ENCODE measurements around the gene PI4KA.
"Not testable (repeated sequence)": the region's sequence is repeated elsewhere in the genome, so short reads cannot be mapped to it uniquely, and the experiment has no call there.

Gene PI4KA

DNA sequence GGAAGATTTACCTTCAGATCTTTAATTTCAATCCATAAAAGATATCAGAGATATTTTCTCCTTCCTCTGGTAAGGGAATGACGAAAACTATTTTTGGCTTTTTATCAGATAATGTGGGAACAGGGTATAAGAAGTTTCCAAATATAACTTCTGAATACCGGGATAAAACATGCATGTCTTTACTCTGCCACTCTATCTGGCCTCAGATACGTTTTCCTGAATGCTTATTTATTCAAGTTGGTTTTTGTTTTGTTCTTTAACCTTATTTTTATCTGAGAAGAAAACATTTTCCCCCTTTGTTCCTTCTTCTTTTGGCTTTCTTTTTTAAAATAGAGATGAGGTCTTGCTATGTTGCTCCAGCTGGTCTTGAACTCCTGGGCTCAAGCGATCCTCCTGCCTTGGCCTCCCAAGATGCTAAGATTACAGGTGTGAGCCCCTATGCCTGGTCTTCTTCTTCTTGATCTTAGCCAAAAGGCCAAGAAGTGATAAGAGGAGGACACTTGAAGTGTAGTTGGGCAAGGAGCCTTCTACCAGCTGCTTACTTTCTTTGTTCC, 83.2 kb downstream of the PI4KA start:
- DNase-seq (ENCODE audit: low read depth), result no peak

DNA sequence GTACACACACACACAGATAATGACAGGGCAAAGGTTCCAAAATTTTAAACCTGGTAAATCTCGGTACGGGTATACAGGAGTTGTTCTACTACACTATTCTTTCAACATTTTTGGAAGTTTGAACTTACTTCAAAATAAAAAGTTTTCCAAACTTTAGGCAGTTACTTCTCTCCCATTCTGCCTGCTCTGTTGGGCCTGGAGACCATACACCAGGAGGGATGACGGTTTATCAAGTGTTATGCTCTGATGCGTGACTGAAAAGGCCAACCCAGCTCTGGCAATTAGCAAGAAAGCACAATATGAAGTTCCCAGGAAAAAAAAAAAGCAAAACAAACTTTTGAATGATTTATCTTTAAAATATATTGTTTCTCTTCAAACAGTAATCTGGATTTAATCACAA, 83.7 kb downstream of the PI4KA start:
- DNase-seq (ENCODE audit: low read depth), result no peak

DNA sequence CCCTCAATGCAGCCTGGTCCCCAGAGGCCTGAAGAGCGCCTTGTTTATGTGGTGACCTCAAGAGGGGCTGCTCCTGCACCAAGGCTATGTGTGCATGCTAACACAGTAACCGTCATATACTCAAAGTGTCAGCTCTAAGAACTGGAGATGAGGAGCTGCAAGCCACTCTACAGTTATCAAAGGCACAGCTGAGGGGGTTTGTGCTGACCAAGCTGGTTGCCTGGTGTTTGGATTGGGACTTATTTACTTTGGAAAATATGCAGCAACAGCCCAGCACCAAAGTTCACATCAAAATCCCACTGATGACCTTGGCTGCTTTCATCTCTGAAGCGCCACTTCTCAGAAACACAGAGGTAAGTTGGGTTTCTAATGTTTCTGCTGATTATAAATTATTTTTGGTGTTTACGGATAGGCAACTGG, 84.8 kb downstream of the PI4KA start, which contains the start of gene SERPIND1:
Gene SERPIND1, plus strand, starts transcription at position 321 of the 420 bp plus-strand sequence. CDS start 5,200 bp downstream, outside the sequence.
- no peak for DNase-seq (ENCODE audit: low read depth)

DNA sequence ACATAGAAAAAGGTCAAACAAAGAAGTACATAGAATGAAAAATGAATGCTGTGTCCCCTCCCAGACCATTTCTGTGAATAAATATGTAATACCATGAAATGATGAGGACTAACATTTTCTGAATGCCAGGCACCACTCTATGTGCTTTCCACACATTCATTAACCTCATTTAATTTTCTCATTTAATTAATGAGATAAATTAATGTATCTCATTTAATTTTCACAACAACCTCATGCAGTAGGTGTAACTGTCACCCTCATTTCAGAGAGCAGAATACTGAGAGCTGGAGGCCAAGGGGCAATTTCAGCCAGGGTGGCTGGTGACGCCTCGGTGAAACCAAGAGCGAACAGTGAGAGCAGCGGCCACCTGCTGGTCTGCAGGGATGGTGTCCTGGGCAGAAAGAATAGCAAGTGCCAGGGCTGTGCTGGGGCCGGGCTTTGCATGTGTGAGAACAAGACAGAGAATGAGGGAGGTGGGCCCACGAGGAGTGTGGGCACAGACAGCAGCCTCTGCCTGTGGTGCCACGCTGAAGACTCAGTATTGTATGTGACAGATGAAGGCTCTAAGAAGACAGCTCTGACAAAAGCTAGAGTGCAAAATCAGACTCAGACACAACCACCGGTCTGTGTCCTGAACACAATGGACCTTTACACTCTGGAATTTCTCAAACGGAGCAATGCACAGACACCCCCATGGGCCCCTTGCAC, 86.5 kb downstream of the PI4KA start:
- no peak for DNase-seq (ENCODE audit: low read depth)

DNA sequence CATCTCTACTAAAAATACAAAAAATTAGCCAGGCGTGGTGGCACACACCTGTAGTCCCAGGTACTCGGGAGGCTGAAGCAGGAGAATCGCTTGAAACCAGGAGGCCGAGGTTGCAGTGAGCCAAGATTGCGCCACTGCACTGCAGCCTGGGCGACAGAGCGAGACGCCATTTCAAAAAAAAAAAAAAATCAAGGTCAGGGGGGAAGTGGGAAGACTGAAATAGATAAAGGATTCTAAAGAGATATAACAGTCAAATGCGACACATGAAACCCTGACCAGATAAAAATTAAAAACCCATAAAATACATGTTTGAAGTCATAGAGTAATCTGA, 89.2 kb downstream of the PI4KA start:
- DNase-seq (ENCODE audit: low read depth), result not testable (repeated sequence)

DNA sequence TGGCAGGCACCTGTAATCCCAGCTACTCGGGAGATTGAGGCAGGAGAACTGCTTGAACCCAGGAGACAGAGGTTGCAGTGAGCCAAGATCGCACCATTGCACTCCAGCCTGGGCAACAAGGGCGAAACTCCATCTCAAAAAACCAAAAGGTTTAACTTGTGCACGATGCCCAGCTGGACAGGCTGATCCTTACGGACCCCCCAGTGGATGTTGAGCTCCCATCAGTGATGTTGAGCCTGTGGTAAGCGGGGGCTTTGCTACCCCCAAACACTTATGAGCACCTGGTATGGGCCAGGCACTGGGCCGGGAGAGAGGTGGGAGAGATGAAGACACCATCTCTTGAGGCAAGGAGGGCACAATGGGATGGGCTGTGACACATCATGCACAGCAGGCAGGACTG, 92.1 kb downstream of the PI4KA start:
- DNase-seq (ENCODE audit: low read depth), result no peak

DNA sequence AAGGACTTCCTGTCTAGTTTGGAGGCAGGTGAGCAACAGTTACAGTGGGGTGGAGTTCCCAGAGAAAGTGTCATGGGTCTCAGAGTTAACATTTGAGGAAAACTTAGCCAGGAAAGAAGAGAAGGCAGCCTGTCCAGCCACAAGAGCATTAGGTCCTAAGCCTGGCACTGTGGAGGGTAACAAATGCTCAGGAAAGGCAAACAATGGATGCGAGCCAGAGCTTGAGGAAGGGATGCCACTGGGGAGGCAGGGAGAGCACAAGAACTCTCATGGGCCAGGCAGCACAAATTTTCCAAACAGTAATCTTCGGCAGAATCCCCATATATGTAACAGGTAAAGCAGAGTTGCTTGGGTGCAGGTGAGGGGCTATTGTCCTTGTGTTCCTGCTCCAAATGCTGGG, 92.7 kb downstream of the PI4KA start:
- no peak for DNase-seq (ENCODE audit: low read depth)

DNA sequence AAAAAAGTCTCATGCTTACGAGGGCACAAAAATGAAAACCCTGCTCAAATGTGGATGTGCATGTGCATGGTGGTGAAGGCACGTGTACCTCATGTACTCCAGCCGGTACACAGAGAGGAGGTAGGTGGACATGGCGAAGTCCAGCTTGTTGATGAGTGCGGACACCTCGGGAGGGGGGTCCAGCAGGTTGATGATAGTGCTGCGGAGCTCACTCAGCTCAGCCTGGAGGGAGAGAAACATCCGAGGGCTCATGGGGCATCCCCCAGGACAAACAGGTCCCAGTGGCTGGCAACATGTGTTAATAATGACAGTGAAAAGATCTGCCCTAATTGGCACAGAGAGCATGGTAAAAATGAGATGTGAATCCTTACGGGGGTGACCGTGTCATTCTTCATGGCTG, 93.9 kb downstream of the PI4KA start:
- no peak for DNase-seq (ENCODE audit: low read depth)

DNA sequence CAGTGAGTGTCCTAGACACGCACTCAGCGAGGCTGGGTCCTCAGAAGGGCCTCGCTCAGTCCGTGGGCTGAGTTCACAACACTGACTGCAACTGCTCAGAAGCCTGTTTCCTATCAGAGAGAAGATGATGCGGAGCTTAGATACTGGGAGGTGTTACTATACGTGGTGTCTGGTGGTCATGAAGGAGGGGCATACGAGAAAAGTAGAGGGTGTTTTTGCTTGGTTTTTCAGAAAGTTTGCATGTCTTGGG, 94.2 kb downstream of the PI4KA start:
- no peak for DNase-seq (ENCODE audit: low read depth)

DNA sequence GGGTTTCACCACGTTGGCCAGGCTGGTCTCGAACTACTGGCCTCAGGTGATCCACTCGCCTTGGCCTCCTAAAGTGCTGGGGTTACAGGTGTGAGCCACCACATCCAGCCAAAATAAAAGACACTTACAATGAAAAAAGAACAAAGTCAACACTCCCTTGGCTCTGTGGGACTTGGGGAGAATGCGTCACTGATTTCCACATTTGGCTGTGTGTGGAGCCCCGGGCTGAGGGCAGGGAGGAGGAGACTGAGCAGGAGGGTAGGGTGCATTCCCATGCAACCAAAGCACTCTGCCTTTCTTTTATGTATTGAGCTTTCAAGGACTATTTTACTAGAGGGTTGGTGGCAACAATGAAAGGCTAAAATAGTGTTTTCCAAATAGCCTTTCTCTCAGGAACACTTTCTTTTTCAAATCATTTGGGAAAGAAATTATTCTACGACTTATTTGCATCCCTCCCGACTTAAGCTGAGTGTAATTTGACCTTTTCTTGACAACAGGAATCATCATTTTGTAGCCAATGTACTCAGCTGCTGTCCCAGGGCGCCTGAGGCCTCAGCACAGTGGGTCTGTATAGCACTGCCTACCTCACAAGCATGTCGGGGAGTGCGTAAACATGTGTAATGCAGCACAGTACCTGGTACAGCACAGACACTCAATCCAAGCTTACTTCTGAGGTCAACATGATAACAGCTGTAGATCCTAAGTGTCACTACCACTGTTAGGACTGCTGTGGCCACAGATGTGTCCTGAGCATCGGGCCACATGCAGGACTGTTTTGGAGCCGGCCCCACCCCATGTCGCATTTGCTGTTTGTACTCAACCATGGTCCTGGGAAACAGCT, 94.8 kb downstream of the PI4KA start:
- DNase-seq (ENCODE audit: low read depth), result no peak

DNA sequence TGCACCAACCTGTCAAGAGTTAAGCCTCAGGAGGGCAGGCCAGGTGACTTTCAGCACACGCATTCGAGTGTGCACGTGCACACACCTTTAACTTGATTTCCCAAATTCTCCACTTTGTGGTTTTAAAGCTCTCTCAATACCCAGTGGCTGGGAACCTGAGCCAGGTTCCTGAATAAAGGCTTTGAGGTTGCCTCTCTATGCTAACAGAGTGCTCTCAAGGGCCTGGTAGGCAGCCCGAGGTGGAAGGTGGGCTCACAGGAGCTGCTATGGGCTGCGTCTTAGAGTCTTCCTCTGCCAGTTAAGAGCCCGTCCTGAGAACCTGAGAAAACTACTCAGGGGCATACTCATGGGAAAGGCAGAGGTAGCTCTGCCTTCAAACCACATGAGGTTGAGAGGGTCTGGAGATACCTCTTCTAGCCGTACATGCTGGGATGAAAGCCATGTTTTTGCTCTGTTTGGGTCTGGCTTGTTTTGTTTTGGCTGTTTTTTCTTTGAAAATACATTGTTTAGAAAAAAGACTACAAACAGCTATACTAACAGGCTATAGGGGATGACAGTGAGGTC, 96.3 kb downstream of the PI4KA start:
- no peak for DNase-seq (ENCODE audit: low read depth)

DNA sequence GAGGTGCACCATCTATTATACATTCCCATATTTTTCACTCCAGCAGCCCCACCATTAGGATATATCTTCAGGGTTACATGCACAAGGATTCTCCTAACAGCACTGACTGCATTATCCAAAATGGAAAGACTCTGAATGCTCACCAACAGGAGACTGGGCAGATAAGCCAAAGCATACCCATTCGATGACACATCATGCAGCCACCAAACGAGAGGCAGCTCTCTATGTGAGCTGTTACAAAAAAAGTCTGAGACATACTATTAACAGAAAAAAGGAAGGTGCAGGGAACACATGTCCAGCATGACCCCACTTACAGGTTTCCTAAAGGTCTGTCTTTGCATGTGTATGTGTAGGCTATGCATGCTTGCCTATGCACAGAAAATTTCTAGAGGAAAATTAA, 97.1 kb downstream of the PI4KA start:
- peak; percentile 46 for DNase-seq (ENCODE audit: low read depth)

DNA sequence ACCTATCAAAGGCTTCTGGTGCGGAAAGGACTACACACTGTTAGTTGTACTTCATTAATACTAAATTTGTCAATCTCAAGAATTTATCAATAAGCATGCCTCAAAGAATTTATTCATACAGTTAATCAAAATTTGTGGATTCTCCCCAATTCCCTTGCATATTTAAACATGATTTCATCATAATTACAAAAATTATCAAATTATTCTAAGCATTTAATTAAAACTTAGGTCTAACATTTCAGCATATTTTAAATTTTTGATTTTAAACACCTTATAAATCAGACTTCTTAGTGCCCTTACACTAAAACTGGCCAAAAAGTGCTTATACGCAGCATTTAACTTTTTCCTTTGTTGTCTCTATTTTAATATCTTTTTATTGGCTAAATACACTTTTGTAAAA, 98.5 kb downstream of the PI4KA start:
- DNase-seq (ENCODE audit: low read depth), result no peak

DNA sequence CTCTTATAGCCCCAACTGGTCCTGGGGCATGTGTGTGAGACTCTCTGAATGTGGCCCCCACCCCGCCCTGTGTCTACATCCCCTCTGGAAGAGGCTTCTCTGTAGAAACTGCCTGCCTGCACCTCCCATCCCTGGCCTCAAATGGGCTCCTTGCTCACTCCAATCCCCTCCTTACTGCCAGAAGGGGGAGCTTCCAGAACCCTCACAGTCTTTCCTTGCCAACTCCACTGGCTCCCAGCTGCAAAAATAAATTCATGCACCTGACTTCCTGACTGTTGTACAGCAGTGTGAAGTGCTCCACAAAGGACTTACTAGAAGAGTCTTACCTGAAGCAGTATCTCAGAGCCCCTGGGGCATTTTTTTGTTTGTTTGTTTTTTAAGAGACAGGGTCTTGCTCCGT, 99.9 kb downstream of the PI4KA start:
- DNase-seq (ENCODE audit: low read depth), result no peak

DNA sequence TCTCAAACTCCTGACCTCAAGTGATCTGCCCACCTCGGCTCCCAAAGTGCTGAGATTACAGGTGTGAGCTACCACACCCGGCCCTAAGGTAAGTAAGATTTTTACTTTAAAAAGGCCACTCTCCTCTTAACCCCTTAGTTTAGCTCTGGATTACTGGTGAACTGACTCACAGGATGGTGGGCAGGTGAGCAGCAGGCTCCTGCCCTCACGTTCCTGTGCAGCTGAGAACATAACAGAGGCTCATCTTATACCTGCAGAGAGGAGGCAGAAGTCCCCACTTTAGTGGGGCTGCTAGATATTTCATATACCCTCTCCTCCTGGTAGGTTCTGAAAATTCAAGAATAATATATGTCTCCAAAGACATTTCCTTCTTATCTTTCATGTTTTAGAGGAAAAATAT, 101.8 kb downstream of the PI4KA start:
- no peak for DNase-seq (ENCODE audit: low read depth)

DNA sequence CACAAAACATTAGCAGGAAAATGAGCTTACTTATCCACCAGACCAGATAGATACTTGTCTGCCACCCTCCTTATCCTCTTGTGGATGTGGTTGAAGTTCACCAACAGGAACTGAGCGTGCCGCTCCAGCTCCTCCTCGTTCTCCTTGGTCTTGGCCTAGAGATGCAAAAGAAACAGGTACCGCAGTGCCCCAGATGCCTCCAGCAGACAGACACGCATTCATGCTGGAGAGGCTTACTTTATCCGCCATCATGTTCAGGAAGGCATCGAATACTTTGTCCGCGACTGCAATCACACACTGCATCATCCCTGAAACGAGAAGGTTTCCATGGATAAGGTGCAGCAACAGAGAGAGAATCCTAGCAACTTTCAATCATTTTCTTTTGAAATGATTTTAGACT, 105.7 kb downstream of the PI4KA start:
- no peak for DNase-seq (ENCODE audit: low read depth)

DNA sequence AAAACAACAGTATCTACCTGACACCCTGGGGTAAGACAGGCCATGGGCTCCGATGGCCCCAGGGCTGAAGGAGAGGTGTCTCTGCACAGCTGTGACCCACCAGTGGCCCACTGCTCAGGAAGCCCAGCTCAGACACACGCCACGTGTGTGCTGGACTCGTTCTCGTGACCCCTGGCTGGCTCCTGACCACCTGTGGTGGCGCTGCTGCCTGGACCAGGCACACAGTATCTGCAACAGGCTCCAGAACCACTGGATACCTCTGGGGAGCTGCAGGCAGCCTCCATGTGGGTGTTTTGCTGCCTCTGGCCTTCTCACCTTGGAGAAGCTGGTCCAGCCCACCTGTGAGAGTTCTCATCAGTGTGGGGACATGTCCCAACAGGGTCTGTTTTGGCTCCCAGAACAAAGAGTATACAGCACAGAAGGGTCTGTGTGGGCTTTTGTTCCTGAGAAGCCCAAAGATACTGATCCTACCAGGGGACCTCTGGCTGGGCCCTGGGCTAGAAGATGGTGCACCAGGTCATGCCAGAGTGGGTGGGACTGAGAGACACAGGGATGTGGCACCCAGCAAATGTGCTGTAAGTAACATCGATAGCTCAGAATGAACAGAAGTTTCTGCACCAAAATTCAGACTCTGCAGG, 106.4 kb downstream of the PI4KA start:
- no peak for DNase-seq (ENCODE audit: low read depth)

DNA sequence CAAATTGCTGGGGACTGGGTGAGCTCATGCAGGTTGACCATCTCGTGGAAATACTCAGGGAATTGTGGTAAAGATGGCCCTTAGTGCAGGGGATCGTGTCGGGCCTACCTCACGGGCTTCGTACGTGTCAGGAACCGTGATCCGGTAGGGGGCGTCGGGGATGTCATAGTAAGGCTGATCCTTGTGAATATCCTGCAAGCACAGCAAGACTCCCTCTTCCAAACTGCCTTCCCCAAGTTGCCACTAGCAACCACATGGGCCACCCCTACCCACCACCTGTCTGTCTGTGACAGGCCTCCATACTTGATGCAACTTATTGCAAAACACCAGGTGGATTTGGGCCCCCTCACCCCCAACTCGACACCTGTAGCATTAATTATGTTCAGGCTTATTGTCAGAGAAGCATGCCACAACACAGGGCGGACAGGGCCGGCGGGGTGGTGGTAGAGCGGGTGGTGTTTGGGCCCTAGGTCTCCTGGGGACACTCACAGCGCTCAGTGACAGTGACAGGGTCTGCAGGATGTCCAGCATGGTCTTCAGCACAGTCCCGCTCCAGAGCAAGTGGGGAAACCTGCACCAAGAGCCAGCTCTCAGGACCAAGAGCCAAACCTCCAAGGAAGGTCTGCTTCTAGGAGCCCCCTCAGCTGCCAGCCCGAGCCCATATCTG, 107.3 kb downstream of the PI4KA start:
- no peak for DNase-seq (ENCODE audit: low read depth)

DNA sequence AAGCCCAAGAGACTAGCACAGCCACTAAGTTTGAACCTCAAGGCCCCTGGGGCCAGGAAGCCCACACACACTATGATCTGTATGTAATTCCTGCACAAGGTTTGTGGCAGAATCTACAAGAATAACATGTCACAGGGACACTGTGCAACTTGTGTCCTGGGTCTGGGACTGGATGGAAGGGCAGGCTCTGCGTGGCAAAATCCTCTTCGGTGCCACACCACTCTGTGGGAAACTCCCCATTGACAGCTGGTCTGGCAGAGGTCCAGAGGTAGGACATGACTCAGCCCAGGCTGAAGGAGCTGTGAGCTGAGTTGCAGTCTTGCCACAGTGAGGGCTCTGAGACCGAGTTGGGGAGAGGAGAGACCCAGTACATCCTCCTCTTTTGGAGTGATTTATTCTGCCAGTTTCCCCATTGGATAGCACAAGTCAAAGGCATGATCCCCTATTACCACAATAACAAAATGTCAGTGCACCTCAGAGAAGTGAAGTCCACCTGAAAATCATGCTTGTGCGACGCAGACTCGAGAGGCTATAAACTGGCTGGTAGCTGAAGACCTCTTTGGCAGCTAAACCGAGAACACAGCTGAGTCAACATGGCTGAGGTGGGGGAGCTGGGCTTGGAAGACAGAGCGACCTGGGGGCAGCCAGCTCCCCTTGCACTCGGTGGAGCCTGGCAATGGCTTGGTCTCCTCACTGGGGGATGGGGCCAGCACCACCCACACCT, 108.0 kb downstream of the PI4KA start:
- peak; percentile 91 for DNase-seq (ENCODE audit: low read depth)

DNA sequence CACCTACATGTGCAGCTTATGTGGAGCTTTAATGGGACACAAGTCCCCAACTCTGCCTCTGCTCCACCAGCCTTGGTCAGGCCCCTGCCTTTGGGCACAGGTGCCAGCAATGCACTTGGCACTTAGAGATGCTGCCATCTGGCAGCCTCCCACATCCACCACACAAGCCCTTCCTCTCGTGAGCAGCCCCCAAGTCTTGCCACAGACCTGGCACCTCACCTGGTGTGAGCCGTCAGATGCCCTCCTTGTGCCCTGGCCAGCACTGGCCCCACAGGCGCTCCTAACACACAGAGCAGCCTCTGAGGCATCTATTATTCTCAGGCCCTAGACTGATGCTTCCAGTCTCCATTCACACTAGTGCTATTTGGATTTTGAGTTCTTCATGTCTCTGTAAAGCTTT, 109.2 kb downstream of the PI4KA start:
- no peak for DNase-seq (ENCODE audit: low read depth)

DNA sequence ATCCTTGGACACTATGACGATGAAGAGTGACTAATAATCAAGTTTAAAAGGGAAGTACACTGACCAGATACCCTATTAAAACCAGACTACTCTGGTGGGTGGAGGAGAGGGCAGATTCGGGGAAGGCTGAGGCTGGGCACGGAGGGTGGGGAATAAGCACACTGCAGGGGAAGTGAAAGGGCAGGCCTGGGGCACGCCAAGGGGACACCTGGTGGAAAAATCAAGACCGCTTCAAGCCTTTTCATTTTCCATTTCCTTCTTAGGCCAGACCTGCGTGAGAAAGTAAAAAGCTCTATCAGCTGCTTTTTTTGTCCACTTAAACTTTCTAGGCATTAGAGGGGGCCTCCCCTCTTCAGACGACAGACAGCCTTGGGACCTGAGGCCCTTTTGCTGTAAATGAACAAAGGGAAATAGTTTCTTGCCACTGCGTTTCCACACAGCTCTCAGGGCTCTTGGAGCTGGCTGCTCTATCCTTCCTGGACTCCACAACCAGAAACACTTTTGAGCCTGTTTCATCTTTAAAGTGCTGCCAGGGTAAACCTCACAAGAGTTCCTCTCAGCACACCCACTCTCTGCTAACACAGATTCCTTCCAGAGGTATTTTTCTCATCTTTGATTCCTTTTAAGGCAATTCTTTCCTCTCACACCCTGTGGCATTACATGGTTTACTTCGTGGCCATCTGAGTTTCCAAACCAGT, 109.7 kb downstream of the PI4KA start:
- peak; percentile 26 for DNase-seq (ENCODE audit: low read depth)
